Stimulated activated CD4-positive, alpha-beta T cell treated with anti-CD3 and anti-CD28 coated beads, Interleukin-12 subunit alpha, Interleukin-12 subunit beta, amount 100 ng/mL, for 24 hours (primary cell): ENCODE data around the gene RB1.
"Not testable (repeated sequence)": the region's sequence is repeated elsewhere in the genome, so short reads cannot be mapped to it uniquely, and the experiment has no call there.

Experiments used
- DNase-seq, 2 experiments: peaks; one replicate each; pipeline ENCODE4 v3.0.0-alpha.2; 2020; ENCODE audit warnings: low read depth in 2 of 2

RB1 gene

DNA sequence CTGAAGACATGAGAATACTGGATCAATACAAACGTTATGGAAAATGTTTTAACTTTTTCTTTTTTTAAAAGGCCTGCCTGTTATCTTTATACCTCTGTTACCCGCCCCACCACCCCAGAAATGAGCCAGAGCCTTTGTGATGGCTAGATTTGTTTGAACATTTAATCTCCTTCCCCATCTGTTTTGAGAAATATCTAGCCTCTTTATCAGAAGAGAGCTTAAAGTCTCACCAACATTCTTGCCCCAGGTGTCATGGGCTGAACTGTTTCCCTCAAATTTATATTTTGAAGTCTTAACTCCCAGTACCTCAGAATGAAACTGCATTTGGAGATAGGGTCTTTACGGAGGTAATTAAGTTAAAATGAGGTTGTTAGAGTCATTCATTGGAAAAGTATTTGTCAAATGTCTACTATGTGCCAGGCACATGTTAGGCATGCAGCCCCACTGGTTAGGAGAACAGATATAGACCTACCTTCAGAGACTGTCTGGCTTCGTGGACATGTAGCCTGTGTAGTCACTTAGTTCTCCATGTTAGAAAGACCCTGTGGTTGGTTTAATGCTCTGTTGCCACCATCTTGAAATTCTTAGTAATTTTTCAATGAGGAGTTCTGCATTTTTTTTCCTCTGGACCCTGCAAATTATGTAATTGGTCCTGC lies 6.3 kb upstream of the RB1 start:
- DNase-seq, result no peak

DNA sequence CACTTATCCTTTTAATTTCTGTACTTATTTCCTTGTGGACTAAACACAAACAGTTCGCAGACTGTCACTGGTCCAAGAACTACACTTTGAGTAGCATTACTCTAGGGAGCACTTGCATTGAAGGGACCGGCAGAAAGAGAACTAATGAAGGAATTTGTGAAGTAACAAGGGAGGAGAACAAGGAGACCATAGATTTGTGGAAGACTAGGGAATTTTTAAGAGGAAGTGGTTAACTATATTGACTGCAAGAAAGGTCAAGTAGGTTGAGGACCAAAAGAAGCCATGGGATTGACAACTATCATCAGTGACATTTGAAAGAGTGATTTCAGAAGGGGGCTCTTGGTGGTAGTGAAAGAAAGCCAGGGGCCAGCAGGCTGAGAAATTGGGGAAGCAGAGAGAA lies 4.0 kb upstream of the RB1 start:
- no peak for DNase-seq

- DNase-seq, result no peak
These were observed 636 bp upstream of the RB1 start for GRCh38 chr13:48302871-48303358.

- DNase-seq, result no peak
These were observed 759 bp downstream of the RB1 start for GRCh38 chr13:48304143-48304876.

GRCh38 chr13:48311223-48311622 lies 7.7 kb downstream of the RB1 start:
- no peak for DNase-seq

GRCh38 chr13:48315969-48316650 lies 12.6 kb downstream of the RB1 start:
- DNase-seq, result no peak

- DNase-seq, result no peak
These were observed 13.4 kb downstream of the RB1 start for GRCh38 chr13:48316826-48317510.

GRCh38 chr13:48317511-48318376 lies 14.2 kb downstream of the RB1 start:
- DNase-seq, result no peak

DNA sequence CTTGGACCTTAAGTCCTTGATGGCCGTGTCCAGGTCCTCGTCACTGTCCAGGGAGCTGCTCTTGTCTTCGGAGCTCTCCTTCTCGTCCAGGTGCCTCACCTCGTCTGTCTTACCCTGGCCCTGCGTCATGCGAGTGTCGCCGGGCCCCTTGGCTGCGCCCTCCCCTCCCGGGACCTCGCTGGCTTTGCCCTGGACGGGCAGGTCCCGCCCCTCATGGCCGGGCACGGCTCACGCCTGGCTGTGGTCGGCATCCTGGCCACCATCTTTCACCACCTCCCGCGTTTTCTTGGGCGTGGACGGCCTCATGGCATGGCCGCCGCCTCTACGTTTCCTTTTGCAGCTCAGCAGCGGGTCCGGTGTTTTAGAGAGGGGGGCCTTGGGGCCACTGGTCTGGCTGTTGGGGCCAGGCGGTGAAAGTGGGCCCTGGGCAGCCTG lies 14.8 kb downstream of the RB1 start:
- no peak for DNase-seq

DNA sequence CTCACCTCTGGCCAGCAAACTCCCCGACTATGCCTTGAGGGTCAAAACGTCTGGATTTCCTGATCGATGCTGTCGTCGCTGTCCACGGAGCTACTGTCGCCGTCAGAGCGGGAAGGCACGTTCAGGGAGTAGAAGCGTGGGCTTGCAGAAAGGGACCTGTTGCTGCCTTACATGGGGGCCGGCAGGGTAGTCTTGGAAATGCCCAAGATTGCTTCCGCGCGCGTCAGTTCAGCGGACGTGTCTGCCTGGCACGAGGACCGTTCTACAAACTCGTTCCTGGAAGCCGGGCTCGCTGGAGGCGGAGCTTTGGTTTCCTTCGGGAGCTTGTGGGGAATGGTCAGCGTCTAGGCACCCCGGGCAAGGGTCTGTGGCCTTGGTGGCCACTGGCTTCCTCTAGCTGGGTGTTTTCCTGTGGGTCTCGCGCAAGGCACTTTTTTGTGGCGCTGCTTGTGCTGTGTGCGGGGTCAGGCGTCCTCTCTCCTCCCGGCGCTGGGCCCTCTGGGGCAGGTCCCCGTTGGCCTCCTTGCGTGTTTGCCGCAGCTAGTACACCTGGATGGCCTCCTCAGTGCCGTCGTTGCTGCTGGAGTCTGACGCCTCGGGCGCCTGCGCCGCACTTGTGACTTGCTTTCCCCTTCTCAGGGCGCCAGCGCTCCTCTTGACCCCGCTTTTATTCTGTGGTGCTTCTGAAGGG lies 15.4 kb downstream of the RB1 start:
- DNase-seq, result no peak

GRCh38 chr13:48319531-48320398 lies 16.2 kb downstream of the RB1 start:
- no peak for DNase-seq

DNA sequence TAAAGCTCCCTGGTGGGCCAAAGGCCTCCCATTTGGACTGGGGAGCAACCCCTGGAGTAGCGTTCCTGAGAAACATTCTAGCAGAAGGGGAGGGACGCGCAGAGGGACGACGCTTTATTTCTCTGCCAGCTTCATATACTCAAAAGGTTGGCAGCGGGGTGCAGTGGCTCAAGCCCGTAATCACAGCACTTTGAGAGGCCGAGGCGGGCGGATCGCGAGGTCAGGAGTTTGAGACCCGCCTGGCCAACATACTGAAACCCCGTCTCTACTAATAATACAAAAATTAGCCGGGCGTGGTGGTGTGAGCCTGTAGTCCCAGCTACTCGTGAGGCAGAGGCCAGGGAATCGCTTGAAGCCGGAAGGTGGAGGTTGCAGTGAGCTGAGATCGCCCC lies 16.8 kb downstream of the RB1 start:
- no peak for DNase-seq

DNA sequence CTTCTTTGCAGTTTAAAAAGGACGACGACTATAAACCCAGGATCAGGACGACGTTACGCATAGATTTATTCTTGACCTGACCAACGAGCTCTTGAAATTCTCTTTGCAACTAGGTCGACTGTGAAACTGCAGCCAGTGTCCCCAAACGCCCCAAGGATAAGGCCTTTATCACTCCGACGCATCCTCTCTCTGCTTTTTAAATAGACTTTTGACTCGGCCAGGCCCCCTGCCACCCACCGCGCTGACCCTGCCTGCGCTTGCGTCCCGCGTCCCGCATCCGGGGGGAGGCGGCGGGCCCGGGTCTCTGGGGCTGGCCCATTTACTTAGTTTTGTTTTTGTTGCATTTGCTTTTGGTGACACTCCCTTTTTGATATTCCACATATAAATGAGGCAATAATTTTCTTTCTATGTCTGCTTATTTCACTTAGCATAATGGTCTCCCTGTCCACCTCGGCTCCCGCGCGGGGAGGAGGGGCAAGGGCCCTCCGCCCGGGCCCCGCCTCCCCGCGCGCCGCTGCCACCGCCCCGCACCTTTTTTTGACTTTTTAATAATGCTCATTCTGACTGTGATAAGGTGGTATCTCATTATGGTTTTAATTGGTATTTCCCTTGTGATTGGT lies 17.4 kb downstream of the RB1 start:
- no peak for DNase-seq

GRCh38 chr13:48322294-48322693 lies 18.7 kb downstream of the RB1 start:
- DNase-seq, result no peak

- DNase-seq, result no peak
These were observed 30.4 kb downstream of the RB1 start for GRCh38 chr13:48333976-48334375.

DNA sequence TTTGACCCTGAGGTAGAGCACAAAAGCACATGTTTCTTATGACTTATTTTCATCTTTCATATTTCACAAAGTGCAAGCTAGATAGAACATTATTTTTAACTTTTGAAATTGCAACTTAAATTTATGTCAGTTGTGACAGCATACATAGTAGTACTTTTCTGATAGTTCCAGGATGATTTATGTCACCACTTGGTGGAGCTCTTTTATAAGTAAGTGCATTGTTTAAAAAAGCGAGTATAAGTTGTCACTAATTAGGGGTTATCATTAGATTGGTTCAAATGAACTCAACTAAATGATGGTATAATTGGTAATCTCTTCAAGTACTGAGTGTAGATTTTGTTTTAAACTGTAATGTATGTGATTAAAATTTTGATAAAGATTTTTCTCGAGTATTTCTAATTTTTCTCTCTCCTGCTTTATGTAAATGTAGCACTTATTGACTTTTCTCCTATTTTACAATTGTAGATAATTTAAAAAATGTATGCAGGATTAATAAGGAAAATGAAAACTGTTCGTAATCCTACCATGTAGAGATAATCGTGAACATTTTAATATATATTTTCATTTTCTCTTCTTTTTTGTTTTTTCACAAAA lies 31.1 kb downstream of the RB1 start:
- no peak for DNase-seq

GRCh38 chr13:48339198-48339597 lies 35.6 kb downstream of the RB1 start:
- DNase-seq, result not testable (repeated sequence)

- no peak for DNase-seq
These were observed 40.7 kb downstream of the RB1 start for GRCh38 chr13:48344264-48344663.

DNA sequence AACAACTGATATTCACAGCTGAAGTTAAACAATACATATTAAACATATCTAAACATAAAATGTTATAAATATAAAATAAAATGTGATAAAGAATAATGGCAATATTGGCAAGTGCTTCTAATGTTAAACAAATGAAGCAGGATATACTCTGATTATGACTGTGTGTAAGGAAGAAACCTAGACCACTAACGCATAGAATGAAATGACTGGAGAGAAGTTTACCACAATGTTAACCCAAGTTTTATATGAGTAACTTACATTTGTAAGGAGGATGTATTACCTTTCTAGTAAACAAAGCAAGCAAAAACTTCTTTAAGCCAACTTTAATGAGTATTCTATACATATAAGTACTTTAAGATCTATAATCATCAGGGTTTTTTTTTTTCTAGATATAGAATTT lies 43.0 kb downstream of the RB1 start:
- no peak for DNase-seq
